HG02623 (cell line): ENCODE results near the gene EPHA1.

Source experiments
- ATAC-seq: cut with Tn5 transposase; IDR thresholded peaks from one replicate; pipeline ENCODE4 v1.9.1; 2021; ENCODE audit warnings: moderate library complexity; ENCODE audit not compliant: unreplicated experiment

The EPHA1 gene

DNA sequence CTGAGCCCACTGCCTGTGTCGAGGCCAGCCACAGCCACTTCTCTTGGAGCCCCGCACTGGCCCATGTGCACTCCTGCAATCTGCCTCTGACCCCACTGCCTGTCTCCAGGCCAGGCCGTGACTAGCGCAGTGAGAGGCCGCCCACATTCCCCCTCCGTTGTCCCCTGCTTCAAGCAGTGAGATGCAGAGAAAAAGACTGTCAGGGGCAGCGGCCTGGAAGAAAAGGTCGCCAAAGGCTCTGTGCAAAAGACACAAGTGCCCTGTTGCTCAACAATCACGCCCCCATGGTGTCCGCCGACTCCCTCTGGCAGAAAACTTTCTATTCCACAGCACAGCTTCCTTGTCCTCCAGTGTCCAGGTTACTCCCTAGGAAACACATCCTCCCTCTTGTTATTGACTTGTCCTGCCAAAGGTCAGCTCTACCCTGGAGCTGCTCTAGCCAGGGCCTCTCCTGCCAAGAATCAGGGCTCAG is 56.1 kb downstream of the EPHA1 start:
- no peak for ATAC-seq

GRCh38 chr7:143351574-143351973 is 57.1 kb downstream of the EPHA1 start:
- ATAC-seq = no peak

DNA sequence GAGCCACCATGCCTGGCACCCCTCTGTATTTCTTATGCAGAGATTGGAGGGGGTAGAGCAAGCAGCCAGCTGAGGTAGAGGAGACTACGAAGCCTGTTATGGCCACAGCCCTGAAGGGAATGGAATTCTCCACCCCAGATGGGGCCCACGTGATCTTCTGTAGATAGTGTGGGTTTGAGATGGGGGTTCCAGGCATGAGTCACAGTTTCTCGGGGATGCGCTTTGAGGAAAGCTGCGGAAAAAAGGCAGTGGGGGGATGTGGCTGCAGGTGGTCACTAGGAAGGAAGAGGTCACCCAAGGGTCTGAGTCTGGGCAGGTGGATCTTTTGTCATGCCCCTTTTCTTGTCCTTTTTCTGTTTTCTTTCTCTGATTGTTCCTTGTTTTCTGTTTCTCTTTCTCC is 57.6 kb downstream of the EPHA1 start:
- ATAC-seq = no peak

GRCh38 chr7:143347950-143348349 is 60.7 kb downstream of the EPHA1 start:
- no peak for ATAC-seq

- no peak for ATAC-seq
Measured at GRCh38 chr7:143346018-143346417, 62.6 kb downstream of the EPHA1 start.

DNA sequence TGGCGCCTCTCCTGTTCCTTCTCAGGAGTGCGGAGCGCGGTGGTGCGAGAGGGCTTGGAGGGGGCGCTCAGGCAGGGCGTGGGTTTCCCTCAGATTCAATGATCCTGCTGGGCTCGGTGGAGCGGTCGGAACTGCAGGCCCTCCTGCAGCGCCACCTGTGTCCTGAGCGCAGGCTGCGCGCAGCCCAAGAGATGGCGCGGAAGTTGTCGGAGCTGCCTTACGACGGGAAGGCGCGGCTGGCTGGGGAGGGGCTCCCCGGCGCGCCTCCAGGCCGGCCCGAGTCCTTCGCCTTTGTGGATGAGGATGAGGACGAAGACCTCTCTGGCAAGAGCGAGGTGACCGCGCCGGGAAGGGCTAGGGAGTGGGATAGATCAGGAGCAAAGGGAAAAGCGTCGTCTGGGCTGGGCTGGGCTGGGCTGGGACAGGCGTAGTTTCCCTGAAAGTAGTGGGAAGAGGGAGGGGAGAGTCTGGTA is 63.2 kb downstream of the EPHA1 start:
- peak; percentile 82 for ATAC-seq

DNA sequence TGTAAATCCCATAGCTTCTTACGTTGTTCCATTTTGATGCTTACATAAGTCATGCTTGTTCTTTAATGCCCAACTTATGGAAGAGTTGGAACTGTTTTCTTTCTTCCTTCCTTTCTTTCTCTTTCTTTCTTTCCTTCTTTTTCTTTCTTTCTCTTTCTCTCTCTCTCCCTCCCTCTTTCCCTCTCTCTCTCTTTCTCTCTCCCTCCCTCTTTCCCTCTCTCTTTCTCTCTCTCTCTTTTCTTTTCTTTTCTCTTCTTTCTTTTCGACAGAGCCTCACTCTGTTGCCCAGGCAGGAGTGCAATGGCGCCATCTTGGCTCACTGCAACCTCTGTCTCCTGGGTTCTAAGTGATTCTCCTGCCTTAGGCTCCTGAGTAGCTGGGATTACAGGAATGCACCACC is 65.1 kb downstream of the EPHA1 start:
- ATAC-seq = no peak

DNA sequence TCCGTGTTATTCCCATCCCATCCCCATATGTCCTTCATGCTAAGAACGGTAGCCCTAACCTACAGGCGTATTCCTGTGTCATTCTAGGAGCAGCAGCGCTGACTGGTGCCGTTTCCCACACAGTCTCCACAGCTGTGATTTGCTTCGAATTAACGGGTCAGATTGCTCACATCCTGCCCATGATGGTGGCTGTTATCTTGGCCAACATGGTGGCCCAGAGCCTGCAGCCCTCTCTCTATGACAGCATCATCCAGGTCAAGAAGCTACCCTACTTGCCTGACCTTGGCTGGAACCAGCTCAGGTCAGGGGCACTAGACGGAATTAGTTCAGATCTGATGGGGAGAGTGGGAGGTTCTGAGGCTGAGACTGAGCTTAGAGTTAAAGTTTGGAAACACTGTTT is 66.8 kb downstream of the EPHA1 start:
- no peak for ATAC-seq
